ENCODE measurements around the gene TRAP1. TPM values are rescaled to one million over a fixed set of nuclear protein-coding genes. Genes with fewer than 3 reads are reported as not detected.

Gene TRAP1
- polyA plus RNA-seq, 3 donors: 22.8 to 54.0 (median 22.9) TPM

GRCh38 chr16:3761375-3762106 lies 44.2 kb upstream of the TRAP1 start:
- intact Hi-C loops (cut with micrococcal nuclease): no loop called here
- Mint-ChIP-seq H3K9me3 (peaks cover 0 to 1% (median 0%) of the 10 kb centered on the region in 7 donors), H3K27ac (peak overlapping the region in 1 of 7 donors; percentile 33), H3K4me1 (no peaks in the 10 kb centered on the region), H3K4me3 (no peak overlapping the region), H3K36me3 (peaks cover 87 to 98% of the 10 kb centered on the region in 2 donors), H3K27me3 (ENCODE audit: low read depth in 3 of 3) (no peaks in the 10 kb centered on the region)
- TF ChIP-seq CTCF (IDR thresholded peaks at IDR 0.05): no peak
- H3K4me3 ChIP-seq (replicated peaks in 1 of 3; ENCODE audit: low read depth in 2 of 3, low read length in 3 of 3): no peak overlapping the region
- H4K20me1 ChIP-seq (ENCODE audit: insufficient read depth, low read length): peaks cover 100% of the 10 kb centered on the region
- H3K79me2 ChIP-seq (ENCODE audit: insufficient read depth, low read length): peaks cover 20% of the 10 kb centered on the region
- H3K36me3 ChIP-seq (replicated peaks in 1 of 2; ENCODE audit: control insufficient read depth in 1 of 2, insufficient read depth in 2 of 2, low read length in 2 of 2): peaks cover 84 to 99% of the 10 kb centered on the region in 2 donors
- H3K27me3 ChIP-seq (ENCODE audit: control insufficient read depth in 2 of 2, insufficient read depth in 2 of 2, low read length in 2 of 2): no peaks in the 10 kb centered on the region
- H2AFZ ChIP-seq (ENCODE audit: insufficient read depth, low read depth, low read length, poor library complexity, severe bottlenecking): no peak overlapping the region
- no peak overlapping the region for H3K9ac ChIP-seq (ENCODE audit: insufficient read depth, low read length, poor library complexity, severe bottlenecking)
- no peaks in the 10 kb centered on the region for H3K4me1 ChIP-seq (ENCODE audit: control insufficient read depth in 1 of 2, insufficient read depth in 2 of 2, low read length in 2 of 2)
- H3K9me3 ChIP-seq (replicated peaks in 1 of 2; ENCODE audit: control insufficient read depth in 1 of 2, insufficient read depth in 1 of 2, low read length in 2 of 2): no peaks in the 10 kb centered on the region
- H3K27ac ChIP-seq (ENCODE audit: low read depth in 1 of 2, low read length in 2 of 2): no peak overlapping the region
- H3K4me2 ChIP-seq (replicated peaks; ENCODE audit: extremely low read depth, low read length, poor library complexity, severe bottlenecking): no peak overlapping the region
- WGBS (ENCODE audit: insufficient coverage): 91% methylated on average over 13 of the region's 14 CpGs
- DNase-seq: no peak

- peaks cover 12% of the 10 kb centered on the region for H3K79me2 ChIP-seq (ENCODE audit: insufficient read depth, low read length)
- no peak overlapping the region for H3K27ac ChIP-seq (ENCODE audit: low read depth in 1 of 2, low read length in 2 of 2)
- H3K4me3 Mint-ChIP-seq: no peak overlapping the region
- no peak for TF ChIP-seq CTCF (IDR thresholded peaks at IDR 0.05)
- H3K4me1 ChIP-seq (ENCODE audit: control insufficient read depth in 1 of 2, insufficient read depth in 2 of 2, low read length in 2 of 2): no peaks in the 10 kb centered on the region
- H3K27me3 ChIP-seq (ENCODE audit: control insufficient read depth in 2 of 2, insufficient read depth in 2 of 2, low read length in 2 of 2): no peaks in the 10 kb centered on the region
- H3K27me3 Mint-ChIP-seq (ENCODE audit: low read depth in 3 of 3): no peaks in the 10 kb centered on the region
- peak overlapping the region in 1 of 7 donors; percentile 54 for H3K27ac Mint-ChIP-seq
- H3K9me3 ChIP-seq (replicated peaks in 1 of 2; ENCODE audit: control insufficient read depth in 1 of 2, insufficient read depth in 1 of 2, low read length in 2 of 2): no peaks in the 10 kb centered on the region
- H3K9ac ChIP-seq (ENCODE audit: insufficient read depth, low read length, poor library complexity, severe bottlenecking): no peak overlapping the region
- peaks cover 0 to 1% (median 0%) of the 10 kb centered on the region in 7 donors for H3K9me3 Mint-ChIP-seq
- no peak overlapping the region for H3K4me3 ChIP-seq (replicated peaks in 1 of 3; ENCODE audit: low read depth in 2 of 3, low read length in 3 of 3)
- no peaks in the 10 kb centered on the region for H3K4me1 Mint-ChIP-seq
- no peak for DNase-seq
- peaks cover 86 to 96% of the 10 kb centered on the region in 2 donors for H3K36me3 Mint-ChIP-seq
- H4K20me1 ChIP-seq (ENCODE audit: insufficient read depth, low read length): peaks cover 100% of the 10 kb centered on the region
- no peak overlapping the region for H2AFZ ChIP-seq (ENCODE audit: insufficient read depth, low read depth, low read length, poor library complexity, severe bottlenecking)
- whole genome bisulfite sequencing (ENCODE audit: insufficient coverage): 100% methylated on average over 2 of the region's 6 CpGs
- H3K4me2 ChIP-seq (replicated peaks; ENCODE audit: extremely low read depth, low read length, poor library complexity, severe bottlenecking): no peak overlapping the region
- intact Hi-C loops (cut with micrococcal nuclease): no loop called here
- peaks cover 84 to 99% of the 10 kb centered on the region in 2 donors for H3K36me3 ChIP-seq (replicated peaks in 1 of 2; ENCODE audit: control insufficient read depth in 1 of 2, insufficient read depth in 2 of 2, low read length in 2 of 2)
These were observed 43.2 kb upstream of the TRAP1 start for GRCh38 chr16:3760518-3760917.

Measured in CD14-positive monocyte (primary cell).